ENCODE measurements around the gene MARCO.

Gene MARCO

DNA sequence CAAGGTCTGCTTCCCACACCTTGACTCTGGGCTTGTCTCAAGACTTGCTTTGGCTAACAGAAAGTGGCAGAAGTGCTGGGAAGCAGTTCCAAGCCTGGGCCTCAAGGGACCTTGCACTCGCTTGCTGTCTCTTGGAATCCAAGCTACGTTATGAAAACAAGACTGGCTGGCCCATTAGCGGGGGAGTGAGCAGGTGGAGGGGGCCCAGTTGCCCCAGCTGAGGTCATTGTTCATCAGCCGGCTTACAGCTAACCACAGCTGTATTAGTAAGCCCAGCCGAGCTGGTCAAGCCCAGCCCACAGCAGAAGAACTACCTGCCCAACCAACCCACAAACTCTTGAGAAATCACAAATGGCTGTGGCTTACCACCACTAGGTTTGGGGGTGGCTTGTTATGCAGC lies 63.1 kb downstream of the MARCO start:
- H3K9me3 ChIP-seq (ENCODE audit: severe bottlenecking) = no peaks in the 10 kb centered on the region
- H3K4me3 ChIP-seq (ENCODE audit: severe bottlenecking) = no peak overlapping the region
- no peaks in the 10 kb centered on the region for H3K36me3 ChIP-seq (ENCODE audit: low read depth)
- H3K4me1 ChIP-seq (ENCODE audit: insufficient read depth, poor library complexity, severe bottlenecking) = no peaks in the 10 kb centered on the region
- H3K27ac ChIP-seq (ENCODE audit: poor library complexity, severe bottlenecking) = no peak overlapping the region
- peak; percentile 59 for ATAC-seq (ENCODE audit: low read depth)
- no peak for TF ChIP-seq CTCF (IDR thresholded peaks at IDR 0.05; ENCODE audit: poor library complexity, severe bottlenecking)
- peaks cover 13% of the 10 kb centered on the region for H3K27me3 ChIP-seq (ENCODE audit: insufficient read depth, poor library complexity, severe bottlenecking)
- DNase-seq (ENCODE audit: low spot score) = no peak

GRCh38 chr2:119005555-119005954 lies 63.6 kb downstream of the MARCO start:
- TF ChIP-seq CTCF (IDR thresholded peaks at IDR 0.05; ENCODE audit: poor library complexity, severe bottlenecking) = no peak
- DNase-seq (ENCODE audit: low spot score) (no peak), ATAC-seq (ENCODE audit: low read depth) (peak; percentile 19; the same call in 1 of the 3 replicates)
- H3K4me3 ChIP-seq (ENCODE audit: severe bottlenecking) = no peak overlapping the region
- no peaks in the 10 kb centered on the region for H3K4me1 ChIP-seq (ENCODE audit: insufficient read depth, poor library complexity, severe bottlenecking)
- peaks cover 18% of the 10 kb centered on the region for H3K27me3 ChIP-seq (ENCODE audit: insufficient read depth, poor library complexity, severe bottlenecking)
- H3K36me3 ChIP-seq (ENCODE audit: low read depth) = no peaks in the 10 kb centered on the region
- no peaks in the 10 kb centered on the region for H3K9me3 ChIP-seq (ENCODE audit: severe bottlenecking)
- no peak overlapping the region for H3K27ac ChIP-seq (ENCODE audit: poor library complexity, severe bottlenecking)

DNA sequence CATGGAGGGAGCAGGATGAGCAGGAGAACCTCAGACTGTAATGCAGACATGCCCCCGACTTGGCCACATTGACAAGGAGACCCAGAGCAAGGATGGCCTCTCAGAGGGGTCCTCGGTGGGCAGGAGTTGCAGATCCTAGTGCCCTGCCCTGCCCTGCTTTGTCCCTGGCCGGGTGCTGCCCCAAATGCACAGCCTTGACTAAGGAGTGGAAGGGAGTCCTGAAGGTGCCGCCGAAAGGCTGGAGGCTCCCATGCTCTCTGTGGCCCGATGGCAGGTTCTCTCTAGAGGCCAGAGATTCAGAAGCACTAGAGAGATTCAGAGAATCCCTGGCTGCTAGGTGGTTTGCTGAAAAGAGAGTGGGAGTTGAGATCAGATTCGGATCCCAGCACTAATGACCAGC lies 64.4 kb downstream of the MARCO start:
- no peak overlapping the region for H3K4me3 ChIP-seq (ENCODE audit: severe bottlenecking)
- H3K4me1 ChIP-seq (ENCODE audit: insufficient read depth, poor library complexity, severe bottlenecking) = no peaks in the 10 kb centered on the region
- ATAC-seq (ENCODE audit: low read depth) = no peak
- no peaks in the 10 kb centered on the region for H3K9me3 ChIP-seq (ENCODE audit: severe bottlenecking)
- H3K36me3 ChIP-seq (ENCODE audit: low read depth) = no peaks in the 10 kb centered on the region
- DNase-seq (ENCODE audit: low spot score) = no peak
- no peak overlapping the region for H3K27ac ChIP-seq (ENCODE audit: poor library complexity, severe bottlenecking)
- peaks cover 27% of the 10 kb centered on the region for H3K27me3 ChIP-seq (ENCODE audit: insufficient read depth, poor library complexity, severe bottlenecking)
- no peak for TF ChIP-seq CTCF (IDR thresholded peaks at IDR 0.05; ENCODE audit: poor library complexity, severe bottlenecking)

DNA sequence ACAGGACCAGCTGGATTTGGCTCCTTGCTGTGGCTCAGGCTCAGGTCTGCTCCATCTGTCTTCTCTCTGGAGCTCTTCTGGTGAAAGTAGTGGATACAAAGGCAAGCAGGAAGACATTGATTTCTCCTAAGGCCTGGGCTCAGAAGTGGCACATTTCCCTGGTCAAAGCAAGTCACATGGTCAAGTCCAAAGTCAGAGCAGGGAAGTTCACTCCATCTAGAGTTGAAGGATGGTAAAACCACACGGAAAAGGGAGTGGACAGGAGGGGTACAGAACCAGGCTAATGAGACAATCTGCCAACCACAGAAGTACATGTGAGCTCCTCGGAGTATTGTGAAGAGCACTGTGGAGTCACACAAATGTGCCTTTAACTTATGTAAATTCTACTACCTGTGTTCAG lies 66.1 kb downstream of the MARCO start:
- peak; percentile 29 for TF ChIP-seq CTCF (IDR thresholded peaks at IDR 0.05; ENCODE audit: poor library complexity, severe bottlenecking)
- Histone ChIP-seq H3K9me3 (ENCODE audit: severe bottlenecking) (no peaks in the 10 kb centered on the region), H3K4me3 (ENCODE audit: severe bottlenecking) (no peak overlapping the region), H3K27ac (ENCODE audit: poor library complexity, severe bottlenecking) (no peak overlapping the region), H3K4me1 (ENCODE audit: insufficient read depth, poor library complexity, severe bottlenecking) (no peaks in the 10 kb centered on the region), H3K36me3 (ENCODE audit: low read depth) (no peaks in the 10 kb centered on the region), H3K27me3 (ENCODE audit: insufficient read depth, poor library complexity, severe bottlenecking) (peaks cover 32% of the 10 kb centered on the region)
- DNase-seq (ENCODE audit: low spot score) = no peak
- no peak; the same call in 2 of the 3 replicates for ATAC-seq (ENCODE audit: low read depth)

DNA sequence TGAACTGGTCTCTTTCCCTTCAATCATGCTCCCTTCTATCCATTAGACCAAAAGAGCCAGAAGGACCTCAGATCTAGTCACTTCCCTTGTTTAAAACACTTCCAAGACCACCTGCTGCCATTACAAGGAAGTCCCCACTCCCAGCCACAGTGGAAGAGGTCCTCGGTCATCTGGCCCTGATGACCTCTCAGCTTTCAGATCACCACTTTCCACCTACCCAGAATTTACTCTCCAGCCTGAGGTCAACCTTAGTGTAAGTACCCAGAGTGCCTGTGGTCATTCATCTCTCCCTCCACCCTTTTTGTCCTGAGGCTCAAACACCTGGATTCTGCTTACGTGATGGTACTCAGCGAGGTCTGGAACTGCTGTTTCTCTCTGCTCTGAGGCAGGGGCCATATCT lies 67.1 kb downstream of the MARCO start:
- Histone ChIP-seq H3K27me3 (ENCODE audit: insufficient read depth, poor library complexity, severe bottlenecking) (peaks cover 32% of the 10 kb centered on the region), H3K4me1 (ENCODE audit: insufficient read depth, poor library complexity, severe bottlenecking) (no peaks in the 10 kb centered on the region)

More for the DNA sequence above, 67.1 kb downstream of the MARCO start:
- Histone ChIP-seq H3K27ac (ENCODE audit: poor library complexity, severe bottlenecking) (no peak overlapping the region), H3K36me3 (ENCODE audit: low read depth) (no peaks in the 10 kb centered on the region), H3K9me3 (ENCODE audit: severe bottlenecking) (no peaks in the 10 kb centered on the region), H3K4me3 (ENCODE audit: severe bottlenecking) (no peak overlapping the region)
- ATAC-seq (ENCODE audit: low read depth) = no peak
- no peak for DNase-seq (ENCODE audit: low spot score)
- TF ChIP-seq CTCF (IDR thresholded peaks at IDR 0.05; ENCODE audit: poor library complexity, severe bottlenecking) = no peak
